C4-2B (cell line): Measurements from ENCODE around the gene KCNN4.
A peak's percentile ranks its signal among the peaks of the same experiment; 100 is the strongest.

Source experiments
- H3K27ac ChIP-seq: fragments of 450-650 bp; 2 replicates; pipeline ENCODE4 v1.5.1; 2017
- ZFX ChIP-seq: fragments of 450-650 bp; IDR thresholded peaks from 2 replicates; pipeline ENCODE4 v1.6.1; 2017
- TF ChIP-seq, protein P1 (sequence below): fragments of 450-650 bp; conservative IDR thresholded peaks from 2 replicates; pipeline ENCODE4 v1.5.1; 2017; ENCODE audit warnings: mild to moderate bottlenecking

KCNN4 gene

DNA sequence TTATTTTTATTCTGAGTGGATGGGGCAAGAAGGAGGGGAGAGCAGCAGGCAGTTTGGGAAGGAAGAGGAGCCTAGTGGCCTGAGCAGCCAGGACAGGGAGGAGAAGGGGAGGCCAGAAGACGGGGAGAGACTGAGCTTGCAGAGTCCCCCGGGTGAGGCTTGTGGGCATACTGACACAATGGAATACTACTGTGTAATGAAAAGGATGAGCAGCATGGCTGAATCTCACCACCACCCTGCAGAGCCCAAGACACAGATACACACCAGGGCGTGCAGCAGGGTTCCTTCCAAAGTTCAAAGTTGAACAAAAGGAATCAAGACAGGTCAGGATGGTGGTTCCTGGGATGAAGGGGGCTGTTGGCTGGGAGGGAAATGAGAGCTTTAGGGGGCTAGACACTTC, 18.0 kb downstream of the KCNN4 start:
- H3K27ac ChIP-seq: no peak overlapping the region
- TF ChIP-seq ZFX: no peak
- TF ChIP-seq, protein P1, sequence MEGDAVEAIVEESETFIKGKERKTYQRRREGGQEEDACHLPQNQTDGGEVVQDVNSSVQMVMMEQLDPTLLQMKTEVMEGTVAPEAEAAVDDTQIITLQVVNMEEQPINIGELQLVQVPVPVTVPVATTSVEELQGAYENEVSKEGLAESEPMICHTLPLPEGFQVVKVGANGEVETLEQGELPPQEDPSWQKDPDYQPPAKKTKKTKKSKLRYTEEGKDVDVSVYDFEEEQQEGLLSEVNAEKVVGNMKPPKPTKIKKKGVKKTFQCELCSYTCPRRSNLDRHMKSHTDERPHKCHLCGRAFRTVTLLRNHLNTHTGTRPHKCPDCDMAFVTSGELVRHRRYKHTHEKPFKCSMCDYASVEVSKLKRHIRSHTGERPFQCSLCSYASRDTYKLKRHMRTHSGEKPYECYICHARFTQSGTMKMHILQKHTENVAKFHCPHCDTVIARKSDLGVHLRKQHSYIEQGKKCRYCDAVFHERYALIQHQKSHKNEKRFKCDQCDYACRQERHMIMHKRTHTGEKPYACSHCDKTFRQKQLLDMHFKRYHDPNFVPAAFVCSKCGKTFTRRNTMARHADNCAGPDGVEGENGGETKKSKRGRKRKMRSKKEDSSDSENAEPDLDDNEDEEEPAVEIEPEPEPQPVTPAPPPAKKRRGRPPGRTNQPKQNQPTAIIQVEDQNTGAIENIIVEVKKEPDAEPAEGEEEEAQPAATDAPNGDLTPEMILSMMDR: no peak

DNA sequence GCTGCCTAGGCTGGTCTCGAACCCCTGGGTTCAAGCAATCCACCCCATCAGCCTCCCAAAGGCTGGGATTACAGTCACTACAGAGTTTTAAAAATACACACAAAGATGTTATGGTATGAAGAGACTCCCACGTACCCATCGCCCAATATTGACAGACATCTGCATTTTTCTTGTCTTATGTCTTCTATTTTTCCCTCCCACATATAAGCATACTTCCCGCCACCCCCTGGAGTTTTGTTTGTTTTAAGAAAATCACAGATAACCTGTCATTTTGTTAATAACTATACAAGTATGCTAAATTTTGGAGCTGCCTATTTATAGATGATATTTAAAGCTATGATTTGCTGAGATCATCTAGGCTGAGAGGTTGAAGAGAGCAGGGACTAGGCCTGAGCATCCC, 19.8 kb downstream of the KCNN4 start:
- H3K27ac ChIP-seq: no peak overlapping the region
- TF ChIP-seq, protein P1: no peak
- TF ChIP-seq ZFX: no peak

DNA sequence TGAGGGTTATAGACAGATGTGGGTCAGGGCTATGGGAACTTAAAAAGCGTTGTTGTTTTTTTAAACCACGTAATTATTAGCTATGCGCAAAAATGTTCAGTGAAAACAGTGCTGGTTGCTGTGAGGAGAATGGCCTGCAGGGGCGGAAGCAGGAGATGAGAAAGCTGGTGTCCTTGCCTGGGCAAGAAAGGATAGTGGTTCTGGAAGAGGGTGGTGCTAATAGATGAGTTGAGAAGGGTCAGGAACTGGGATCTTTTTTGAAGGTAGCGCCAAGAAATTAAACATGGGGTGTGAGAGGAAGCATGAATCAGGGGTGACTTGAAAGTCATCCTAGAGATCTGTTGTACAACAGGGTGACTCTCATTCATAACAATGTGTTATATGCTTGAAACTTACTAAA, 21.3 kb downstream of the KCNN4 start:
- TF ChIP-seq, protein P1: no peak
- TF ChIP-seq ZFX: no peak
- no peak overlapping the region for H3K27ac ChIP-seq

DNA sequence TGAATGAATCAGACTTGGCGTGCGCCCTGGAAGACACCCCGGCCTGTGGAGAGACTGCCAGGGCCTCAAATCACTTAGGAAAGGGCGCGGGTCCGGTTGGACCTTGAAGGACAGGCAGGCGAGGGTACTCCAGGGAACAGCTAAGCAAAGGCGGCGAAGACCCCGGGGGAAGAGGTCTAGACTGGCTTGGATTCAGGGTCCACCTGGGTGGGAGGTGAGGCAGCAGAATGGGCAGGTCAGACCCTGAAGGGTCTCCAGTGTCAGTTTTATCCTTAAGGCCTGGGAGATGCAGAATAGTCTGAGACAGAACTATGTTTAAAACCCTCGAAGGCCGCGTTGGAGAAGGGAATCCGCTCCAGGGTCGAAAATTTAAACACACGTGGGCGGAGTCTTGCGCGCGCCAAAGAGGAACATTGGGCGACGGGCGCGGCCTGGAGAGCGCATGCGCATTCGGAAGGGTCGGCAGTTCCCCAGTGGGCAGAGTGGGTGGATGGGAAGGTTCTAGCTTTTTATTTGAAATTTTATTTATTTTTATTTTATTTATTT, 25.4 kb downstream of the KCNN4 start:
- peak overlapping the region; percentile 97 for H3K27ac ChIP-seq
- 0 out of 2 replicates have a peak, but pooled peaks have one; percentile 24 for TF ChIP-seq ZFX
- TF ChIP-seq, protein P1: no peak

DNA sequence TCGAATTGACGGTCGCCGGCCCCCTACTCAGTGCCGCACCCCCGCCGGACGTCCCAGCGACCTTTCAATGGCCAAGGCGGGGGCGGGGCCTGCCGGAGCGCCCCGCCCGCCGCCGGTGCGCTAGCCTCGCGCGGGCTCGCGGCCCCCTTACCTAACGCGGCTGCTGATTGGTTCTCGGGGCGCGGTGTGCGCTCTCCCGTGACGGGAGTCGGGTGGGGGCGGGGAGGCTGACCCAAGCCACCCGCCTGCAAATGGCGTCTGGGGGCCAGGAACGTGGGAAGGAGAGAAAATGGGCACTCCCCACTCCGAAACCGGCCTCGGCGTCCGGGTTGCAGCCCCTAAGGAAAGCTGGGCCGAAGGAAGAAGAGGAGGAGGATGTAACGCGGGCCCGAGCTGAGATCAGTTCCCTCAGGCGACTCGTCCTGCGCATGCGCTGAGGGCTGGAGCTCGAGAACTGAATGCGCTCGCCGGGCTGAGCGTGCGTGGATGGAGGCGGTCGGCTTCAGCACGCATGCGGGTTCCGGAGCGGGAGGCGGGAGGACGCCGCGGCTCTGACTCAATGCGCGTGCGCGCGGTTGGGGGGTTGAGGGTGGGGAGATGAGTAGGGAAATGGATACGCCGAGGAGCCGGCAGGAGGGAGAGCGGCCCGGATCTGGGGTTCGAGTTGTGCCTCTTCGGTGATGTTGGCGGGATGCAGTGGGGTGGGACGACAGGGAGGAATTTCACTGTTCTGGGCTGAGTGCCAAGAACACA, 26.1 kb downstream of the KCNN4 start, which contains the start of gene SMG9:
Gene SMG9 (minus strand): TSS at position 460 of the 753 bp plus-strand sequence. CDS start 4,221 bp downstream, outside the sequence.
- no peak for TF ChIP-seq ZFX
- TF ChIP-seq, protein P1: no peak
- peak within 1 kb of the TSS; percentile 97 for H3K27ac ChIP-seq

DNA sequence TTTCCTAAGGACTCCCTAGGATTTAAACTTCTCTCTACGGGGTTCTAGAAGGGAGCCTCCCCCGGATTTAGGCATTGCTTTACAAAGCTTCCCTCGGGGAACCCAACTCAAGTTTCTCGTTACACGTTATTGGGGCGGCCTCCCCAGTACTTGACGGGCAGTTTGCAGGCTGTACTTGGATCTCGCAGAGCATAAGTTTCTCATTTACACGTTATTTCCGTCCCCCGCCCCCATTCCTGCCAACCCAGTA, 26.6 kb downstream of the KCNN4 start:
- TF ChIP-seq, protein P1: no peak
- no peak for TF ChIP-seq ZFX
- H3K27ac ChIP-seq: peak overlapping the region; percentile 97

DNA sequence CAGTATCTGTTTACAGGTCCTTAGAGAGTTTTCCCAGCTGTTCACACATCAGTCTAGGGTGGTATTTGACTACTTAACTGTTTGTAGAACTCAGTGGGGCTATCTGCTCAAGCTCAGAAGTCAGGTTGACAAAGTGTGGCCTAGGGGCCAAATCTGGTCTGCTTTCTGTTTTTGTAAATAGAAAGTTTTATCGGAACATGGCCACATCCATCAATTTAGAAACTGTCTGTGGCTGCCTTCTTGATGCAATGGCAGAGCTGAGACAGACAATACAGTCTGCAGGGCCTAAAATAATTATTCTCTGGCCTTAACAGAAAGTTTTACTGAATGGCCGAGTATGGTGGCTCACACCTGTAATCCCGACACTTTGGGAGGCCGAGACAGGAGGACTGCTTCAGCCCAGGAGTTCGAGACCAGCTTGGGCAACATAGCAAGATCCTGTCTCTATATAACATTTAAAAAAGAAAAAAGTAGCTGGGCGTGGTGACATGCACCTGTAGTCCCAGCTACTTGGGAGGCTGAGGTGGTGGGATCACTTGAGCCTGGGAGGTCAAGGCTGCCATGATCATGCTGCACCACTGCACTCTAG, 28.4 kb downstream of the KCNN4 start:
- TF ChIP-seq, protein P1: no peak
- TF ChIP-seq ZFX: no peak

More for the DNA sequence above, 28.4 kb downstream of the KCNN4 start:
- H3K27ac ChIP-seq: no peak overlapping the region
